ENCODE measurements around the gene PSORS1C1.

DNA sequence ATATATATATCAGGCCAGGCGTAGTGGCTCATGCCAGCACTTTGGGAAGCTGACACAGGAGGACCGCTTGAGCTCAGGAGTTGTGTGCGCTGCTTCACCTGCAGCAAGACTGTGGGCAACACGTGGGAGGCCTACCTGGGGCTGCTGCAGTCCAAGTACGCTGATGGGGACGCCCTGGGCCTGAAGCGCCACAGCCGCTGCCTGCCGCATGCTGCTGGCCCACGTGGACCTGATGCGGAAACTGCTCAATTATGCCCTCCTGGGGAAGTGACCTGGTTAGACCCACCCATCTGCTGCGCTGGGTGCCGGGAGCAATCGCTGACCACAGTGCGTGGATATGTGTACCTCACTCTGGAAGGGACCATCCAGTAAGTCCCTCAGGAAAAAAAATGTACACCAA, 26.0 kb downstream of the PSORS1C1 start:
- TF ChIP-seq CTCF (IDR thresholded peaks at IDR 0.05 in 4 of 5, conservative IDR thresholded peaks at IDR 0.05 in 1 of 5) (no peak), POLR2A (IDR thresholded peaks at IDR 0.05) (no peak)

Measured in gastrocnemius medialis (tissue), 4 donors.